PC-9 (cell line): ENCODE measurements around the gene SLC35F4. TPM values are rescaled to one million over a fixed set of nuclear protein-coding genes. Genes with fewer than 3 reads are reported as not detected.

Source experiments
- BruUV-seq: library from RNA; stranded (reverse); fragments of 400-500 nt; replicated peaks from 2 replicates; lab custom pipeline; 2021; lab: Mats Ljungman, UMichigan
- CTCF ChIA-PET: fragments of 300-600 bp; sonication (Branson Sonifier 250); formaldehyde crosslinking; loops from one replicate; lab custom pipeline; 2022; ENCODE audit warnings: antibody characterized with exemption; lab: Charles Lee
- POLR2A ChIA-PET: fragments of 300-600 bp; sonication (Branson Sonifier 250); formaldehyde crosslinking; loops from one replicate; lab custom pipeline; 2022; ENCODE audit warnings: antibody characterized with exemption; ENCODE audit not compliant: unreplicated experiment; lab: Charles Lee
- DNase-seq, 2 experiments: peaks; one replicate each; pipeline versions ENCODE4 v3.0.0 to v3.0.0-alpha.2; 2015 to 2022; ENCODE audit warnings: mixed read lengths in 1 of 2
- H2AFZ ChIP-seq: fragments of 200-600 bp; sonication (generic); 2 replicates; pipeline ENCODE4 v1.8.1; 2017; ENCODE audit warnings: antibody characterized with exemption
- H3F3A ChIP-seq: fragments of 200-600 bp; sonication (generic); 2 replicates; pipeline ENCODE4 v1.8.1; 2017; ENCODE audit warnings: antibody characterized with exemption, mild to moderate bottlenecking, low read depth; ENCODE audit not compliant: insufficient read depth
- H3K27ac ChIP-seq: fragments of 200-600 bp; sonication (generic); 2 replicates; pipeline ENCODE4 v1.6.1; 2016; ENCODE audit warnings: mixed run types
- H3K27me3 ChIP-seq: fragments of 200-600 bp; sonication (generic); 2 replicates; pipeline ENCODE4 v1.6.1; 2016; ENCODE audit warnings: low read depth, mixed run types; ENCODE audit not compliant: insufficient read depth
- H3K36me3 ChIP-seq: fragments of 200-600 bp; sonication (generic); 2 replicates; pipeline ENCODE4 v1.6.1; 2016; ENCODE audit warnings: low read depth, mixed run types
- H3K4me1 ChIP-seq: fragments of 200-600 bp; sonication (generic); replicated peaks from 2 replicates; pipeline ENCODE4 v1.6.1; 2016; ENCODE audit warnings: mixed run types; ENCODE audit not compliant: insufficient read depth
- H3K4me2 ChIP-seq: fragments of 200-600 bp; sonication (generic); 2 replicates; pipeline ENCODE4 v1.6.1; 2017; ENCODE audit warnings: mixed run types
- H3K4me3 ChIP-seq: fragments of 200-600 bp; sonication (generic); 2 replicates; pipeline ENCODE4 v1.6.1; 2016; ENCODE audit warnings: mixed run types
- H3K79me2 ChIP-seq: fragments of 200-600 bp; sonication (generic); 2 replicates; pipeline ENCODE4 v1.6.1; 2017; ENCODE audit warnings: low read depth, mixed run types
- H3K9me2 ChIP-seq: fragments of 200-600 bp; sonication (generic); 2 replicates; pipeline ENCODE4 v1.8.1; 2017; ENCODE audit warnings: mild to moderate bottlenecking; ENCODE audit not compliant: insufficient read depth
- H3K9me3 ChIP-seq: fragments of 200-600 bp; sonication (generic); 2 replicates; pipeline ENCODE4 v1.8.1; 2016; ENCODE audit warnings: low read depth; ENCODE audit not compliant: insufficient read depth
- H4K20me1 ChIP-seq: fragments of 200-600 bp; sonication (generic); 2 replicates; pipeline ENCODE4 v1.8.1; 2017; ENCODE audit not compliant: insufficient read depth
- CTCF ChIP-seq: fragments of 200-600 bp; sonication (generic); conservative IDR thresholded peaks from 2 replicates; pipeline ENCODE4 v1.6.1; 2017; ENCODE audit warnings: mixed run types, antibody characterized with exemption, mild to moderate bottlenecking, moderate library complexity
- EZH2 ChIP-seq: fragments of 200-600 bp; sonication (generic); IDR thresholded peaks from 2 replicates; pipeline ENCODE4 v1.8.0; 2017; ENCODE audit warnings: antibody characterized with exemption, low read depth
- intact Hi-C: fragments of 100-400 bp; cut with micrococcal nuclease; formaldehyde crosslinking; loops from one replicate; pipeline ENCODE4 v1.10.0; 2022; ENCODE audit not compliant: unreplicated experiment
- total RNA-seq: library from RNA; stranded (reverse); gene quantifications from 2 replicates; pipeline ENCODE4 v1.2.3, GENCODE V29; 2021

Gene SLC35F4
- total RNA-seq, 1 experiment from 2014 or later, result not detected

GRCh38 chr14:57875985-57876384 lies 10.1 kb upstream of the SLC35F4 start:
- Histone ChIP-seq H3K4me2 (no peak overlapping the region), H3F3A (no peaks in the 10 kb centered on the region), H3K79me2 (no peaks in the 10 kb centered on the region), H3K4me1 (no peaks in the 10 kb centered on the region), H4K20me1 (no peaks in the 10 kb centered on the region), H3K36me3 (no peaks in the 10 kb centered on the region), H2AFZ (no peak overlapping the region), H3K9me2 (0 out of 2 replicates have a peak, but pooled peaks cover 3% of the 10 kb centered on the region), H3K4me3 (no peak overlapping the region), H3K27me3 (no peaks in the 10 kb centered on the region), H3K27ac (no peak overlapping the region), H3K9me3 (no peaks in the 10 kb centered on the region)
- ChIA-PET CTCF (no interaction called here), POLR2A (no interaction called here)
- DNase-seq, result no peak
- TF ChIP-seq EZH2 (no peak), CTCF (no peak)
- intact Hi-C loops, result no loop called here
- BruUV-seq, result no TSS peak

- Histone ChIP-seq H3K4me2 (no peak overlapping the region), H3K79me2 (no peaks in the 10 kb centered on the region), H2AFZ (no peak overlapping the region), H3K36me3 (no peaks in the 10 kb centered on the region), H4K20me1 (no peaks in the 10 kb centered on the region), H3K27me3 (no peaks in the 10 kb centered on the region), H3K9me2 (0 out of 2 replicates have a peak, but pooled peaks cover 3% of the 10 kb centered on the region), H3K4me3 (no peak overlapping the region), H3K4me1 (no peaks in the 10 kb centered on the region), H3K27ac (no peak overlapping the region), H3K9me3 (no peaks in the 10 kb centered on the region), H3F3A (no peaks in the 10 kb centered on the region)
- intact Hi-C loops, result no loop called here
- POLR2A ChIA-PET, result no interaction called here
- DNase-seq, result no peak
- CTCF ChIA-PET, result no interaction called here
- no TSS peak for BruUV-seq
- no peak for TF ChIP-seq CTCF
- no peak for TF ChIP-seq EZH2
Measured at GRCh38 chr14:57875296-57875695, 9.4 kb upstream of the SLC35F4 start.

GRCh38 chr14:57871459-57872080 lies 5.7 kb upstream of the SLC35F4 start:
- BruUV-seq, result no TSS peak
- intact Hi-C loops, result loop anchor here (5.0 kb wide), 1 partner anchor 384 kb away; no protein-coding TSS in a partner anchor
- Histone ChIP-seq H4K20me1 (no peaks in the 10 kb centered on the region), H3K27me3 (0 out of 2 replicates have a peak, but pooled peaks cover 5% of the 10 kb centered on the region), H3K27ac (no peak overlapping the region), H3K4me1 (no peaks in the 10 kb centered on the region), H3K9me2 (0 out of 2 replicates have a peak, but pooled peaks cover 3% of the 10 kb centered on the region), H3K79me2 (no peaks in the 10 kb centered on the region), H3K4me2 (no peak overlapping the region), H3K4me3 (no peak overlapping the region), H2AFZ (no peak overlapping the region), H3F3A (no peaks in the 10 kb centered on the region), H3K9me3 (no peaks in the 10 kb centered on the region), H3K36me3 (no peaks in the 10 kb centered on the region)
- ChIA-PET POLR2A (no interaction called here), CTCF (interaction anchor here (0.7 kb wide), 1 partner anchor 104 kb away, joined by 3 read pairs; no protein-coding TSS in a partner anchor)
- peak; percentile 65 for TF ChIP-seq CTCF
- TF ChIP-seq EZH2, result no peak
- DNase-seq, result no peak
